Retinal pigment epithelial cell (primary cell): ENCODE measurements around the gene MAU2.

Experiments used
- DNase-seq: peaks from one replicate; pipeline ENCODE4 v3.0.0-alpha.2; 2010; ENCODE audit warnings: low read depth
- H3K4me3 ChIP-seq: 2 replicates; pipeline ENCODE4 v1.5.1; 2011; ENCODE audit warnings: mild to moderate bottlenecking, low read length, control low read depth, moderate library complexity
- CTCF ChIP-seq: conservative IDR thresholded peaks from 2 replicates; pipeline ENCODE4 v1.5.1; 2011; ENCODE audit warnings: low read depth, low read length, control low read depth, inconsistent platforms

MAU2 gene

GRCh38 chr19:19355606-19356139, 35.0 kb downstream of the MAU2 start:
- no peak for DNase-seq
- TF ChIP-seq CTCF = no peak
- H3K4me3 ChIP-seq = no peak overlapping the region

DNA sequence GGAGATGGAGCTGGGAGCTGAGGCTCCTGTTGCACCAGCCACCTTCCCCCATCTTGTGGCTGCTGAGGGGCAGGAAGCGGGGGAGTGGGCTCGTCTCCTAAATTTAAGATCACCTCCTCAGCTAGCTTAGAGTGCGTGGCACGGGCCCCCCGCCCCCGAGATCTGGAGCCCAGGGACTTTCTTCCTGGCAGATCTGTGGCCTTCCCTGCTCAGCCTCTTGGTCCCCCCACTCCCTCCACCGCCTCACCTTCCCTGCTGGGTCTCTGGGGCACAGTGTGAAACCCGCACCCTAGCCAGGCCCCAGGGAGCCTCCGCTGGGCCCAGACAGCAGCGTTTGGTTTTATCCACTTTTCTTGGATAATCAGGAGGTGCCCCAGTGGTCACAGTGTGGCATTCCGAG, 35.9 kb downstream of the MAU2 start:
- no peak for DNase-seq
- no peak overlapping the region for H3K4me3 ChIP-seq
- TF ChIP-seq CTCF = no peak

- H3K4me3 ChIP-seq = no peak overlapping the region
- no peak for DNase-seq
- no peak for TF ChIP-seq CTCF
Observed at GRCh38 chr19:19356901-19357566, 36.4 kb downstream of the MAU2 start.

GRCh38 chr19:19361075-19361594, 40.5 kb downstream of the MAU2 start:
- TF ChIP-seq CTCF = peak; percentile 84
- DNase-seq = no peak
- no peak overlapping the region for H3K4me3 ChIP-seq

- no peak for DNase-seq
- no peak for TF ChIP-seq CTCF
- H3K4me3 ChIP-seq = no peak overlapping the region
Observed at GRCh38 chr19:19362075-19362474, 41.4 kb downstream of the MAU2 start.

DNA sequence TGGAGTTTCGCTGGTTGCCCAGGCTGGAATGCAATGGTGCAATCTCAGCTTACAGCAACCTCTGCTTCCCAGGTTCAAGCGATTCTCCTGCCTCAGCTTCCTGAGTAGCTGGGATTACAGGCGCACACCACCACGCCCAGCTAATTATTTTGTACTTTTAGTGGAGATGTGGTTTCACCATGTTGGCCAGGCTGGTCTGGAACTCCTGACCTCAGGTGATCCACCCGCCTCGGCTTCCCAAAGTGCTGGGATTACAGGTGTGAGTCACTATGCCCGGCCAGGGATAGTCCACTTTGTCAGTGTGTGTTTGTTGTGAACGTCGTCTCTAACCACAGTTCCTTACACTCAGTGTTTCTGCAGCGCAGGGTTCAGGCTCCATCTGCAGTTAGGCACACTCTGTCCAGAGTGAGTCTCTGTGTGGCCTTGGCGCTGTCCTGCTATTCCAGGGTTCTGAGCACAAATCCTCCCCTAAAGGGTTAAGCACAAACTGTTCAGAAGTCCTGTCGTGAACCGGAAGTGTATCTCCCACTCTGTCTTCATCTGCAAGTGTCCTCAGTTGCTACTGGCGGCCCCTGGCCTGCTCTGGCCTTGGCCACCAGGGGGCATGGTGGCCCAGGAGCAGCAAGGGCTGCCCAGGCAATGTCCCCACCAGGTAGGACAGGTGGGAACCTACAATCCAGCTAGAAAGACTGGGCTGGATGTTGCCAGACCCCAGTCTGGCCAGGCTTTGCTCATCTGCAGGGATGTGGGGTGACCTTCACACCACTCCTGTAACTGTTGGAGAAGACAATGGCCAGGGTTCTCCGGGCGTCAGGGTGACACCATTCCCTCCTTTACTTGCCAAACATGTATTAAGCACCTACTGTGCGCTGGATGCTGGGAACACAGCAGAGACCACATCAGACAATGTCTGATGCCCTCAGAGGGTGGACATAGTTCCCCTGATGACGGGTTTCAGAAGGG, 46.1 kb downstream of the MAU2 start:
- peak; percentile 99 for TF ChIP-seq CTCF
- no peak overlapping the region for H3K4me3 ChIP-seq
- no peak for DNase-seq
